GM19397 (cell line): ENCODE results near the gene GOLGA6C.
"Not testable (repeated sequence)": the region's sequence is repeated elsewhere in the genome, so short reads cannot be mapped to it uniquely, and the experiment has no call there.

Experiments used
- ATAC-seq: cut with Tn5 transposase; IDR thresholded peaks from one replicate; pipeline ENCODE4 v1.9.1; 2021; ENCODE audit warnings: mild to moderate bottlenecking, moderate library complexity; ENCODE audit not compliant: unreplicated experiment

The GOLGA6C gene

GRCh38 chr15:75225951-75226732 lies 32.0 kb upstream of the GOLGA6C start:
- no peak for ATAC-seq

- not testable (repeated sequence) for ATAC-seq
Measured at GRCh38 chr15:75227112-75227511, 31.0 kb upstream of the GOLGA6C start.

GRCh38 chr15:75227663-75228280 lies 30.4 kb upstream of the GOLGA6C start:
- ATAC-seq, result no peak

- no peak for ATAC-seq
Measured at GRCh38 chr15:75228787-75229186, 29.3 kb upstream of the GOLGA6C start.

- no peak for ATAC-seq
Measured at GRCh38 chr15:75229191-75230015, 28.7 kb upstream of the GOLGA6C start.

GRCh38 chr15:75230016-75230343 lies 28.2 kb upstream of the GOLGA6C start:
- no peak for ATAC-seq

- ATAC-seq, result no peak
Measured at GRCh38 chr15:75230551-75231371, 27.4 kb upstream of the GOLGA6C start.

GRCh38 chr15:75231836-75232235 lies 26.3 kb upstream of the GOLGA6C start:
- ATAC-seq, result no peak

- ATAC-seq, result no peak
Measured at GRCh38 chr15:75232252-75232813, 25.8 kb upstream of the GOLGA6C start.

GRCh38 chr15:75232826-75233503 lies 25.2 kb upstream of the GOLGA6C start:
- ATAC-seq, result no peak

- no peak for ATAC-seq
Measured at GRCh38 chr15:75233504-75234190, 24.5 kb upstream of the GOLGA6C start.

- ATAC-seq, result no peak
Measured at GRCh38 chr15:75234191-75234810, 23.8 kb upstream of the GOLGA6C start.

GRCh38 chr15:75235051-75235673 lies 23.0 kb upstream of the GOLGA6C start:
- ATAC-seq, result no peak

- ATAC-seq, result no peak
Measured at GRCh38 chr15:75235760-75236729, 22.1 kb upstream of the GOLGA6C start.

- ATAC-seq, result no peak
Measured at GRCh38 chr15:75237316-75237982, 20.7 kb upstream of the GOLGA6C start.

- ATAC-seq, result no peak
Measured at GRCh38 chr15:75238150-75238549, 20.0 kb upstream of the GOLGA6C start.

- ATAC-seq, result not testable (repeated sequence)
Measured at GRCh38 chr15:75245741-75246140, 12.4 kb upstream of the GOLGA6C start.
